HG02798 (cell line): ENCODE data around the gene DCN.

Experiments
- ATAC-seq: cut with Tn5 transposase; IDR thresholded peaks from one replicate; pipeline ENCODE4 v1.9.1; 2021; ENCODE audit warnings: mild to moderate bottlenecking; ENCODE audit not compliant: unreplicated experiment, poor library complexity

Gene DCN

GRCh38 chr12:91105807-91106206, 76.8 kb downstream of the DCN start:
- ATAC-seq, result no peak

GRCh38 chr12:91104812-91105466, 77.7 kb downstream of the DCN start:
- peak; percentile 68 for ATAC-seq

DNA sequence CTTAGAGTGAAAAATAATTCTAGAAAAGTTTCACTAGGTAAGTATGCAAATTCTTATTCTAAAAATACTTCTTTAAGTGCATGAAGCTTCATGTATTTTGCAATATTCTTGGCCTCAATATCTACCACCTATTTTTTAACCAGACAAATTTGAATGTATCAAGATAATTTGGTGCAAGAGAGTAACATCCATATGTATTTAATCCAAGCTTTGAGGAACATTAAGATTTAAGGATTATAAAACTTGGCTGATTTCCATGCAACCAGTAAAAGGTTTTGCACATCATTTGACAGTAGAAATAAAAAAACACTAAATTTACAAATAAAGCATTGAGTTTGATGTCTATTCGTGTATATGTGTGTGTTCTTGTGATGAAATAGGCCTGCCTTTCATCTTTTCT, 79.0 kb downstream of the DCN start:
- no peak for ATAC-seq

- no peak for ATAC-seq
These were observed 79.5 kb downstream of the DCN start for GRCh38 chr12:91103101-91103500.

DNA sequence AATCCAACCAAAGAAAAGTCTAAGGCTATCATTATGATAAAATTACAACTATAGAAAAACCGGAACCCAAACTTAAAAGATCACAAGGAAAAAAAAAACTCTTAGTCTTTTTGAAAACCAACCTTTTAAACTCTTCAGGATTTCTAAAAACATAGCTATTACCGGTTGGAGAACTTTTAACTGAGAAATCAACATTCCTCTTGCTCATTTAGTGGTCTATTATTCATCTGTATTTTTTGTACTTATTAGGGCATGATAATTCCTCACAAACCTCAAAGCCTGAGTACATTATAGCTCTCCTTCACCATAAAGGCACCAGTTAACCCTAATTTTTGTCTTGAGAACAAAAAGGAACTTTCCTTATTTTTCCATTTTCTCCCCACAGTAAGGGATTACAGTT, 81.7 kb downstream of the DCN start:
- no peak for ATAC-seq

DNA sequence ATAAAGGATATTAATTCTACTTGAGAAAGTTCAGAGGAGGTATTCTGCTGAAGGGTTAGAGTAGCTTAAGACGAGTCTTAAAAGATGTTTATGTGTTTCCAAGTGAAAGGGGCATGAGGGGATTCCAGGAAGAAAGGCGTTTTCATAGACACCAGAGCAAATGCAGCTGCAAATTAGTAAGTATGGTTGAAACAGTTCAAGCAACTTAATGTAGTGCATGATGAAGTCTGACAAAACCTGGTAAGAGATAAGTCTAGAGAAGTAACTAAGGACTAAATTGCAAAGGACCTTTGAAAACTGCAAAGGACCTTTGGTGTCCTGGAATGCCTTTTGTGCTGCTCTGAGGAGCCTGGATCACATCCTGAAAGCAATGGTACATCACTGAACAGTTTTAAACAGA, 82.8 kb downstream of the DCN start:
- ATAC-seq, result no peak

DNA sequence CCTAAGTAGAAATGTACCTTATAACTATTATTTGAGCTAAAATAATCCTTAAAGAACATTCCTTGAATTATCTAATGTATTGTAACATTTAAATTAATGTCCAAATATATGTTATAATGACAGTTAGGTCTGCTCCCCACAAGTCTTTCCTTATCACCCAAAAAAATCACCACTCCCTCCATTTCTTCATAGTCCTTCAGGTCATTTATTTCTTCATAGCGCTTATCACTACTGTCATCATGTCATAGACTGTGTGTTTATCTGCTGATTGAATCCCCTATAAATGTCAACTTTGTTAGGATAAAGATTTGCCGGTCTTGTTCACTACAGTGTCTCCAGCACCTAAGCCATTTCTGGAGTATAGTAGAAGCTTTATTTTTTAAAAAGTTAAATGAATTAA, 83.3 kb downstream of the DCN start:
- no peak for ATAC-seq

DNA sequence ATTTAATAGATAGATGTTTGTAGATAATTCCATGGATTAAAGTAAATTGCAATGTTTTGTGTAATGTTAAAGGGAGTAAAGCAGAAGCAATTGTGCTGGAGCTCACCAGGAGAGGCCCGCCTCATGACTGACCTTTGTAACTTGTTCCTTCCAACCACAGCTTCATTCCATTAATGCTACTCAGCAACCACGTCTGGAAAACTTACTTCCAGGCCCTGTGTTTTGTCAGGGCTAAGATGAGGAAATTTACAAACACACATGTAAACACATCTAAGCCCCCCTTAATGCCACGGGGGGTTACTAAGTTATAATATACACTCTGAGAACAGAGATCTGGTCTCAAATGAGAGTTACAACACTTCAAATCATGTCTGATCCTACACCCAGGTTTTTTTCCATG, 83.7 kb downstream of the DCN start:
- no peak for ATAC-seq

- ATAC-seq, result no peak
These were observed 84.2 kb downstream of the DCN start for GRCh38 chr12:91098461-91098860.

DNA sequence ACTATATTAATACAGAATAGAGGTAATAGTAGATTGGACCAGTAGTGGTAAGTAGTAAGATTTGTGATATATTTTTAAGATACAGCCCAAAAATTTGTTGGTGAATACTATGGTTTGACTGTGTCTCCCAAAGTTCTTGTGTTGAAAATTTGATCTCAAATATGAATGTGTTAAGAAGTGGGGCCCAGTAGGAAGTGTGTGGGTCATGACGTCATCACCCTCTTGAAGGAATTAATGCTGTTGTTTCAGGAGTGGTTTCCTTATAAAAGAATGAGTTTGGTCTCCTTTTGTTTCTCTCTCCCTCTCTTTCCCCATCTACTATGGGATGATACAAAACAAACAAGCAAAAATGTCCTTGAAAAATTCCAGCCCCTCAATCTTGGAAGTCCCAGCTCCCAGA, 87.7 kb downstream of the DCN start:
- no peak for ATAC-seq

GRCh38 chr12:91094032-91094662, 88.5 kb downstream of the DCN start:
- no peak for ATAC-seq

GRCh38 chr12:91093341-91093740, 89.3 kb downstream of the DCN start:
- ATAC-seq, result no peak

DNA sequence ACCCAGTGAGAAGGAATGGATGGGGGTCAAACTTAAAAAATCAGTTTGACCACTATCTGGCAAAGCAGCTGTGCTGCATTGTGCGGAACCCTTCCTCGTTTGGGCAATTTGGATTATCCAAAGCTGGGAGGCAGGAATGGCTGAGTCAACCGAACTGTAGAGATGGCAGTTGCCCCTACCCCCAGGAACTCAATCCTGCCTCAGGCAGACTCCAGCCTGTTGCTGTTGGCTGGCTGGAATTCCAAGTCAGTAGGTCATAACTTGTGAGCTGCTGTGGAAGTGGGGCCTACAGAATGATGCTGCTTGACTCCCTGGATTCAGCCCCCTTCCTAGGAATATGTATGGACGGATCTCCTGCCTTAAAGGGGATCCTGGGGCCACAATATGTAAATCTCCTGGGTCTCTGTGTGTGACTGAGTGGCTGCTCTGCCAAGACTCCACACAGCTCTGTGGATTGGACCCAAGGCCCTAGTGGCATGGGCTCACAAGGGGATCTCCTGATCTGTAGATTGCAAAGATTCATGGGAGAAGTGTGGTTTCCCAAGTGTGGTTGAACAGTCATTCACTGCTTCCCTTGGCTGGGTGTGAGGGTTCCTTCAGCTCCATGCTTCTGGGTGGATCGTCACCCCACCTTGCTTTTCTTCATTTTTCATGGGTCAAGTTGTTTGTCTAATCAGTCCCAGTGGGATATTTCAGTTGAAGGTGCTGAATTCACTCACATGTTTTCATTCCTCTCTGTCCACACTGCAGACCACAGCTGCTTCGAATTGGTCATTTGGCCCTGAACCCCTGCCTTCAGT, 90.5 kb downstream of the DCN start:
- no peak for ATAC-seq
